SK-N-SH (cell line): ENCODE measurements around the gene MTMR11. TPM values are rescaled to one million over a fixed set of nuclear protein-coding genes. Genes with fewer than 3 reads are reported as not detected.

Experiments used
- CTCF ChIA-PET: fragments of 300-600, 350-600 bp; formaldehyde crosslinking; extraction: SDS; loops from one replicate; lab custom pipeline; 2021; lab: Yijun Ruan, JAX
- POLR2A ChIA-PET: fragments of 350-600 bp; sonication (Branson Sonifier 250); formaldehyde crosslinking; extraction: SDS; loops from one replicate; lab custom pipeline; 2020; ENCODE audit warnings: antibody characterized with exemption, inconsistent platforms; lab: Yijun Ruan, JAX
- DNase-seq: peaks from one replicate; pipeline ENCODE4 v3.0.0; 2012
- H2AFZ ChIP-seq: fragments of 200-600 bp; sonication (generic); 2 replicates; pipeline ENCODE4 v1.8.1; 2016; ENCODE audit warnings: antibody characterized with exemption, mild to moderate bottlenecking, low read depth
- H3F3A ChIP-seq: fragments of 200-600 bp; sonication (generic); replicated peaks from 2 replicates; pipeline ENCODE3; 2016; ENCODE audit warnings: antibody characterized with exemption, mild to moderate bottlenecking; ENCODE audit not compliant: insufficient read depth
- H3K27ac ChIP-seq, 2 experiments: fragments of 200-500 bp in 1 of 2; fragments of 200-600 bp in 1 of 2; sonication (Bioruptor generic) in 1 of 2; sonication (generic), shearing (Covaris generic) in 1 of 2; 2 replicates each; pipeline versions ENCODE4 v1.5.1 to v1.6.1; 2014 to 2016; ENCODE audit warnings: low read depth in 2 of 2, inconsistent platforms in 1 of 2, low read length in 1 of 2, mild to moderate bottlenecking in 1 of 2, mixed read lengths in 1 of 2
- H3K27me3 ChIP-seq: fragments of 200-600 bp; sonication (generic), shearing (Covaris generic); 2 replicates; pipeline ENCODE4 v1.6.1; 2016; ENCODE audit warnings: mixed run types; ENCODE audit not compliant: insufficient read depth
- H3K36me3 ChIP-seq, 2 experiments: fragments of 200-500 bp in 1 of 2; fragments of 200-600 bp in 1 of 2; sonication (Bioruptor generic) in 1 of 2; sonication (generic) in 1 of 2; replicated peaks in 1 of 2; 2 replicates each; pipeline versions ENCODE3 to v1.5.1; 2014 to 2016; ENCODE audit warnings: low read length in 1 of 2, mild to moderate bottlenecking in 1 of 2; ENCODE audit not compliant: insufficient read depth in 2 of 2, control insufficient read depth in 1 of 2
- H3K4me1 ChIP-seq, 2 experiments: fragments of 200-500 bp in 1 of 2; fragments of 200-600 bp in 1 of 2; sonication (Bioruptor generic) in 1 of 2; sonication (generic), shearing (Covaris generic) in 1 of 2; 2 replicates each; pipeline versions ENCODE4 v1.5.1 to v1.6.1; 2014 to 2016; ENCODE audit warnings: low read depth in 1 of 2, low read length in 1 of 2, mixed run types in 1 of 2; ENCODE audit not compliant: insufficient read depth in 2 of 2, control insufficient read depth in 1 of 2
- H3K4me2 ChIP-seq: fragments of 200-600 bp; sonication (generic), shearing (Covaris generic); 2 replicates; pipeline ENCODE4 v1.6.1; 2017; ENCODE audit warnings: mixed run types
- H3K4me3 ChIP-seq, 2 experiments: fragments of 200-500 bp in 1 of 2; fragments of 200-600 bp in 1 of 2; sonication (Bioruptor generic) in 1 of 2; sonication (generic), shearing (Covaris generic) in 1 of 2; 2 replicates each; pipeline versions ENCODE4 v1.5.1 to v1.8.1; 2014 to 2016; ENCODE audit warnings: low read depth in 2 of 2, inconsistent platforms in 1 of 2, low read length in 1 of 2, mild to moderate bottlenecking in 1 of 2, mixed read lengths in 1 of 2, moderate library complexity in 1 of 2
- H3K79me2 ChIP-seq: fragments of 200-600 bp; sonication (generic); 2 replicates; pipeline ENCODE4 v1.8.1; 2017; ENCODE audit warnings: mild to moderate bottlenecking; ENCODE audit not compliant: insufficient read depth
- H3K9ac ChIP-seq: fragments of 200-600 bp; sonication (generic); 2 replicates; pipeline ENCODE4 v1.6.1; 2017; ENCODE audit warnings: mixed run types
- H3K9me2 ChIP-seq: fragments of 200-600 bp; sonication (generic); 2 replicates; pipeline ENCODE4 v1.6.1; 2017; ENCODE audit warnings: mixed run types
- H3K9me3 ChIP-seq: fragments of 200-600 bp; sonication (generic); 2 replicates; pipeline ENCODE4 v1.6.1; 2017; ENCODE audit warnings: mixed run types, mild to moderate bottlenecking, moderate library complexity
- H4K20me1 ChIP-seq: fragments of 200-600 bp; sonication (generic); 2 replicates; pipeline ENCODE4 v1.6.1; 2017; ENCODE audit warnings: mild to moderate bottlenecking, mixed run types; ENCODE audit not compliant: insufficient read depth
- EP300 ChIP-seq, 2 experiments: IDR thresholded peaks; 2 replicates each; pipeline versions ENCODE4 v1.4.0 to v1.6.1; 2012; ENCODE audit warnings: borderline replicate concordance in 1 of 2, low read depth in 1 of 2, low read length in 1 of 2
- EZH2phosphoT487 ChIP-seq: fragments of 200-600 bp; sonication (generic); IDR thresholded peaks from 2 replicates; pipeline ENCODE4 v1.6.1; 2017; ENCODE audit warnings: low read depth, mixed run types, mild to moderate bottlenecking, antibody characterized with exemption, moderate library complexity, borderline replicate concordance
- FOXJ3 ChIP-seq: sonication (generic); formaldehyde crosslinking; IDR thresholded peaks from 2 replicates; pipeline ENCODE4 v1.5.1; 2020; ENCODE audit warnings: mild to moderate bottlenecking, missing genetic modification reagents
- FOXM1 ChIP-seq: IDR thresholded peaks from 2 replicates; pipeline ENCODE4 v1.4.0; 2012; ENCODE audit warnings: low read depth, mild to moderate bottlenecking
- MEF2A ChIP-seq: IDR thresholded peaks from 2 replicates; pipeline ENCODE4 v1.4.0; 2012; ENCODE audit warnings: low read depth, borderline replicate concordance
- MXI1 ChIP-seq: IDR thresholded peaks from 2 replicates; pipeline ENCODE4 v1.6.1; 2012; ENCODE audit warnings: mild to moderate bottlenecking, low read depth, low read length, improper control_type of control experiment
- NRF1 ChIP-seq: IDR thresholded peaks from 2 replicates; pipeline ENCODE4 v1.6.1; 2012; ENCODE audit warnings: low read depth, mild to moderate bottlenecking, low read length
- POLR2AphosphoS5 ChIP-seq: IDR thresholded peaks from 2 replicates; pipeline ENCODE4 v1.6.1; 2012; ENCODE audit warnings: low read depth, low read length
- SIN3A ChIP-seq: IDR thresholded peaks from 2 replicates; pipeline ENCODE4 v1.6.1; 2012; ENCODE audit warnings: low read depth, mild to moderate bottlenecking, low read length, moderate library complexity, borderline replicate concordance
- TCF12 ChIP-seq: IDR thresholded peaks from 2 replicates; pipeline ENCODE4 v1.4.0; 2012
- TEAD4 ChIP-seq: IDR thresholded peaks from 2 replicates; pipeline ENCODE4 v1.4.0; 2012; ENCODE audit warnings: mild to moderate bottlenecking, borderline replicate concordance; ENCODE audit not compliant: insufficient read depth
- WGBS: methylation state at CpG from one replicate; pipeline ENCODE4 v1.1.6; 2017; ENCODE audit warnings: low lambda C conversion rate; 5-methylcytosine and 5-hydroxymethylcytosine counted together
- polyA plus RNA-seq, 3 experiments: library from polyadenylated mRNA; depleted of rRNA; stranded (reverse); fragments of >200 nt; gene quantifications; 2 replicates each; pipeline ENCODE4 v1.2.3, GENCODE V29; 2012
- TF ChIP-seq, protein P1 (sequence below): IDR thresholded peaks from 2 replicates; pipeline ENCODE4 v1.6.1; 2012; ENCODE audit warnings: mild to moderate bottlenecking, low read depth, low read length, moderate library complexity
- TF ChIP-seq, protein P2 (sequence below): IDR thresholded peaks from 2 replicates; pipeline ENCODE4 v1.4.0; 2012; ENCODE audit warnings: low read depth

MTMR11 gene
- polyA plus RNA-seq, 1 of the 3 experiments (the other 2 are of a cell fraction): 9.4 TPM

DNA sequence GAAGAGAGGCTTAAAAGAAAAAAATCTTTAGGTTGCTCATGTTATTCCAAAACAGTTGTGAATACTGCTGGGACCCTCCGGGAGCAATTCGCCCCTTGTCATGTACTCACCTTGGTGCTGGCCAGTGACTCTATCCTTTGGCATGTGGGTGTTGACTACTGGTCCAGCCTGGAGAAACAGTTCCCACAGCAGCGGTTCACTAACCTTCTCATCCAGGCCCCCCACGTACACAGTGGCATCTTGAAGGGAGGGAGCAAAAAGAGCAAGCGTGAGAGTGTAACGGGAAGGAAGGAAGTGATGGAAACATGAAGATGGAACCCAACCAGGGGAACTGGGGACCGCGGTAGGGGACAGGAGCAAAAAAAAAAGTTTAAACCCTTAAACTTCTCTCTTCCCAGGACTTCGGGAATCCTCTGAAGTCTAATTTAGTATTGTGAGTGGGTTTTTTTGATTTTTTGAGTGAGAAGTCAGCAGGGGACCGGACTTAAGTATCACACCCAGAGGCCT, 9.6 kb downstream of the MTMR11 start (continued):
- TF ChIP-seq TEAD4 (no peak), FOXJ3 (no peak), EP300 (IDR thresholded peaks at IDR 0.05; ENCODE audit: borderline replicate concordance in 1 of 2, low read depth in 1 of 2, low read length in 1 of 2) (no peak), MEF2A (no peak)

DNA sequence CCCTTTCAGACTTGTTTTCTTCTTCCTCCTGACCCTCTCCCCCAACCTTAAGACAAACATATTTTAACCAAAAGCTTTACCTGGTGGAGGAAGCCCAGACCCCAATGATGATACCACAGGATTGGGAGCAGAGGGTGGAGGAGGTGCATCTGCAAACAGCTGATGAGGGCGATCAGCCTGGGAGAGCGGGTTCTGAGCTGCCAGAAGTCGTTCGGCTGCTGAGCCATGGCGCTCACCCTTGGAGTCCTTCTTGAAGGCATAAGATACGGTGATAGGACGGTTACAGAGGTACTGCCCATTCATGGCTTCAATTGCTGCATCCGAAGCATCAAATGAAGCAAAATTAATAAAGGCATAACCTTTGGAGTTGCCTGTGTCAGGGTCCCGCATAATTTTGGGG, 10.4 kb downstream of the MTMR11 start:
- Histone ChIP-seq H3K4me3 (peak overlapping the region; percentile 92 to 95), H3K27ac (no peak overlapping the region), H3K36me3 (peaks cover 35 to 53% of the 10 kb centered on the region in 2 experiments)

More for the DNA sequence above, 10.4 kb downstream of the MTMR11 start:
- H3K9ac ChIP-seq: peak overlapping the region; percentile 81; the same call in 1 of the 2 replicates
- no peak for DNase-seq
- peak overlapping the region; percentile 80 for H3K4me2 ChIP-seq
- H3F3A ChIP-seq: peaks cover 13% of the 10 kb centered on the region
- no peaks in the 10 kb centered on the region for H3K9me2 ChIP-seq
- peaks cover 14 to 26% of the 10 kb centered on the region in 2 experiments for H3K4me1 ChIP-seq
- peaks cover 38% of the 10 kb centered on the region for H3K79me2 ChIP-seq
- TF ChIP-seq SIN3A (no peak), EZH2phosphoT487 (no peak), NRF1 (no peak), POLR2AphosphoS5 (no peak), TCF12 (no peak), EP300 (IDR thresholded peaks at IDR 0.05; ENCODE audit: borderline replicate concordance in 1 of 2, low read depth in 1 of 2, low read length in 1 of 2) (no peak), MXI1 (no peak), FOXM1 (no peak)
- TF ChIP-seq, protein P1, sequence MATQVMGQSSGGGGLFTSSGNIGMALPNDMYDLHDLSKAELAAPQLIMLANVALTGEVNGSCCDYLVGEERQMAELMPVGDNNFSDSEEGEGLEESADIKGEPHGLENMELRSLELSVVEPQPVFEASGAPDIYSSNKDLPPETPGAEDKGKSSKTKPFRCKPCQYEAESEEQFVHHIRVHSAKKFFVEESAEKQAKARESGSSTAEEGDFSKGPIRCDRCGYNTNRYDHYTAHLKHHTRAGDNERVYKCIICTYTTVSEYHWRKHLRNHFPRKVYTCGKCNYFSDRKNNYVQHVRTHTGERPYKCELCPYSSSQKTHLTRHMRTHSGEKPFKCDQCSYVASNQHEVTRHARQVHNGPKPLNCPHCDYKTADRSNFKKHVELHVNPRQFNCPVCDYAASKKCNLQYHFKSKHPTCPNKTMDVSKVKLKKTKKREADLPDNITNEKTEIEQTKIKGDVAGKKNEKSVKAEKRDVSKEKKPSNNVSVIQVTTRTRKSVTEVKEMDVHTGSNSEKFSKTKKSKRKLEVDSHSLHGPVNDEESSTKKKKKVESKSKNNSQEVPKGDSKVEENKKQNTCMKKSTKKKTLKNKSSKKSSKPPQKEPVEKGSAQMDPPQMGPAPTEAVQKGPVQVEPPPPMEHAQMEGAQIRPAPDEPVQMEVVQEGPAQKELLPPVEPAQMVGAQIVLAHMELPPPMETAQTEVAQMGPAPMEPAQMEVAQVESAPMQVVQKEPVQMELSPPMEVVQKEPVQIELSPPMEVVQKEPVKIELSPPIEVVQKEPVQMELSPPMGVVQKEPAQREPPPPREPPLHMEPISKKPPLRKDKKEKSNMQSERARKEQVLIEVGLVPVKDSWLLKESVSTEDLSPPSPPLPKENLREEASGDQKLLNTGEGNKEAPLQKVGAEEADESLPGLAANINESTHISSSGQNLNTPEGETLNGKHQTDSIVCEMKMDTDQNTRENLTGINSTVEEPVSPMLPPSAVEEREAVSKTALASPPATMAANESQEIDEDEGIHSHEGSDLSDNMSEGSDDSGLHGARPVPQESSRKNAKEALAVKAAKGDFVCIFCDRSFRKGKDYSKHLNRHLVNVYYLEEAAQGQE: no peak
- TF ChIP-seq, protein P2, sequence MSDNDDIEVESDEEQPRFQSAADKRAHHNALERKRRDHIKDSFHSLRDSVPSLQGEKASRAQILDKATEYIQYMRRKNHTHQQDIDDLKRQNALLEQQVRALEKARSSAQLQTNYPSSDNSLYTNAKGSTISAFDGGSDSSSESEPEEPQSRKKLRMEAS: no peak
- TF ChIP-seq, all 33 proteins: peak for 0
- POLR2A ChIA-PET: no interaction called here
- no peaks in the 10 kb centered on the region for H3K27me3 ChIP-seq
- H2AFZ ChIP-seq: no peak overlapping the region
- CTCF ChIA-PET: no interaction called here
- no peaks in the 10 kb centered on the region for H3K9me3 ChIP-seq
- peaks cover 10% of the 10 kb centered on the region; the same call in 1 of the 2 replicates for H4K20me1 ChIP-seq
- WGBS: 76% methylated on average over 9 of the region's 9 CpGs
